ACC112 (cell line): ENCODE results near the gene CNTNAP3B.
"Not testable (repeated sequence)": the region's sequence is repeated elsewhere in the genome, so short reads cannot be mapped to it uniquely, and the experiment has no call there.

Source experiments
- H2AFZ ChIP-seq: fragments of 200-600 bp; sonication (generic); one replicate; pipeline ENCODE4 v1.6.0; 2017; ENCODE audit warnings: antibody characterized with exemption, low read length; ENCODE audit not compliant: unreplicated experiment
- H3K27ac ChIP-seq: fragments of 200-600 bp; sonication (generic); 2 replicates; pipeline ENCODE4 v1.5.1; 2014; ENCODE audit warnings: low read depth, mild to moderate bottlenecking, antibody characterized with exemption, low read length, moderate library complexity
- H3K27me3 ChIP-seq: fragments of 200-600 bp; sonication (generic); 2 replicates; pipeline ENCODE4 v1.6.1; 2014; ENCODE audit warnings: mild to moderate bottlenecking, antibody characterized with exemption, low read length, moderate library complexity, mixed read lengths; ENCODE audit not compliant: insufficient read depth
- H3K36me3 ChIP-seq: fragments of 200-600 bp; sonication (generic); 2 replicates; pipeline ENCODE4 v1.6.1; 2016; ENCODE audit warnings: mild to moderate bottlenecking, antibody characterized with exemption, low read length, moderate library complexity, mixed read lengths; ENCODE audit not compliant: insufficient read depth
- H3K4me1 ChIP-seq: fragments of 200-600 bp; sonication (generic); one replicate; pipeline ENCODE4 v1.6.1; 2016; ENCODE audit warnings: low read length, mixed read lengths; ENCODE audit not compliant: insufficient read depth, unreplicated experiment, control insufficient read depth
- H3K4me3 ChIP-seq: fragments of 200-600 bp; sonication (generic); 2 replicates; pipeline ENCODE4 v1.5.1; 2014; ENCODE audit warnings: mild to moderate bottlenecking, low read depth, low read length
- H3K79me2 ChIP-seq: fragments of 200-600 bp; sonication (generic); one replicate; pipeline ENCODE4 v1.6.0; 2016; ENCODE audit warnings: low read length; ENCODE audit not compliant: control insufficient read depth, unreplicated experiment, insufficient read depth

Gene CNTNAP3B

GRCh38 chr9:41874557-41874956 lies 254.7 kb downstream of the CNTNAP3B start:
- not testable (repeated sequence) for H3K4me1 ChIP-seq, H3K4me3 ChIP-seq, H3K27ac ChIP-seq, H2AFZ ChIP-seq, H3K27me3 ChIP-seq, H3K36me3 ChIP-seq, H3K79me2 ChIP-seq

- not testable (repeated sequence) for H3K79me2 ChIP-seq, H3K4me3 ChIP-seq, H2AFZ ChIP-seq, H3K36me3 ChIP-seq, H3K27me3 ChIP-seq, H3K4me1 ChIP-seq, H3K27ac ChIP-seq
Measured at GRCh38 chr9:41855422-41855821, 273.8 kb downstream of the CNTNAP3B start.

GRCh38 chr9:41851848-41852740 lies 277.1 kb downstream of the CNTNAP3B start:
- not testable (repeated sequence) for H3K27ac ChIP-seq, H3K27me3 ChIP-seq, H3K79me2 ChIP-seq, H3K4me3 ChIP-seq, H3K36me3 ChIP-seq, H2AFZ ChIP-seq, H3K4me1 ChIP-seq

GRCh38 chr9:41847829-41848228 lies 281.4 kb downstream of the CNTNAP3B start:
- not testable (repeated sequence) for H3K79me2 ChIP-seq, H3K27me3 ChIP-seq, H3K36me3 ChIP-seq, H3K27ac ChIP-seq, H3K4me1 ChIP-seq, H2AFZ ChIP-seq, H3K4me3 ChIP-seq
